ENCODE data around the gene NUP50.

The NUP50 gene

GRCh38 chr22:45233827-45234226 is 70.1 kb downstream of the NUP50 start:
- H4K8ac ChIP-seq (ENCODE audit: low read depth, low read length): peak overlapping the region; percentile 17
- H3K14ac ChIP-seq (ENCODE audit: low read length): peak overlapping the region; percentile 85
- H3K27ac ChIP-seq (replicated peaks; ENCODE audit: low read length): no peak overlapping the region
- no peak overlapping the region for H2BK120ac ChIP-seq (ENCODE audit: low read depth, low read length)
- no peaks in the 10 kb centered on the region for H3K27me3 ChIP-seq (ENCODE audit: control insufficient read depth in 3 of 3, insufficient read depth in 3 of 3, low read depth in 1 of 3, low read length in 3 of 3)
- no peak overlapping the region for H3K18ac ChIP-seq (ENCODE audit: low read length)
- H3K4me2 ChIP-seq (ENCODE audit: insufficient read depth, low read length, poor library complexity, severe bottlenecking): no peak overlapping the region
- peak overlapping the region; percentile 11 for H4K91ac ChIP-seq (ENCODE audit: low read depth, low read length, poor library complexity)
- no peak overlapping the region for H2AK5ac ChIP-seq (ENCODE audit: low read depth, low read length)
- no peaks in the 10 kb centered on the region for H3K9me3 ChIP-seq (replicated peaks in 1 of 2; ENCODE audit: control insufficient read depth in 2 of 2, insufficient read depth in 1 of 2, low read depth in 1 of 2, low read length in 2 of 2)
- H3K9ac ChIP-seq (ENCODE audit: low read depth, low read length, poor library complexity): no peak overlapping the region
- no peak overlapping the region for H2AFZ ChIP-seq (ENCODE audit: low read length)
- H3K79me1 ChIP-seq (ENCODE audit: low read depth, low read length): peaks cover 12% of the 10 kb centered on the region
- H2BK5ac ChIP-seq (ENCODE audit: low read length): peak overlapping the region; percentile 62
- no peak overlapping the region for H2BK15ac ChIP-seq (ENCODE audit: low read length)
- H3K4ac ChIP-seq (ENCODE audit: low read length): no peak overlapping the region
- DNase-seq (ENCODE audit: low spot score): no peak
- H3K4me1 ChIP-seq (ENCODE audit: control insufficient read depth in 2 of 2, insufficient read depth in 1 of 2, low read depth in 1 of 2, low read length in 2 of 2): peaks cover 2 to 5% of the 10 kb centered on the region in 2 donors
- H3K23ac ChIP-seq (ENCODE audit: low read depth, low read length, poor library complexity): peak overlapping the region; percentile 25
- no peak overlapping the region for H3K4me3 ChIP-seq (ENCODE audit: low read length in 2 of 2)
- H3K36me3 ChIP-seq (replicated peaks in 1 of 2; ENCODE audit: control insufficient read depth in 2 of 2, insufficient read depth in 2 of 2, low read length in 2 of 2): no peaks in the 10 kb centered on the region
- WGBS, 2 donors (ENCODE audit: extremely low coverage in 2 of 2, insufficient read length in 2 of 2, insufficient replicate concordance in 1 of 2): no CpG with 5 or more reads among the region's 10 CpGs
- no peak overlapping the region for H2BK12ac ChIP-seq (ENCODE audit: low read length)

DNA sequence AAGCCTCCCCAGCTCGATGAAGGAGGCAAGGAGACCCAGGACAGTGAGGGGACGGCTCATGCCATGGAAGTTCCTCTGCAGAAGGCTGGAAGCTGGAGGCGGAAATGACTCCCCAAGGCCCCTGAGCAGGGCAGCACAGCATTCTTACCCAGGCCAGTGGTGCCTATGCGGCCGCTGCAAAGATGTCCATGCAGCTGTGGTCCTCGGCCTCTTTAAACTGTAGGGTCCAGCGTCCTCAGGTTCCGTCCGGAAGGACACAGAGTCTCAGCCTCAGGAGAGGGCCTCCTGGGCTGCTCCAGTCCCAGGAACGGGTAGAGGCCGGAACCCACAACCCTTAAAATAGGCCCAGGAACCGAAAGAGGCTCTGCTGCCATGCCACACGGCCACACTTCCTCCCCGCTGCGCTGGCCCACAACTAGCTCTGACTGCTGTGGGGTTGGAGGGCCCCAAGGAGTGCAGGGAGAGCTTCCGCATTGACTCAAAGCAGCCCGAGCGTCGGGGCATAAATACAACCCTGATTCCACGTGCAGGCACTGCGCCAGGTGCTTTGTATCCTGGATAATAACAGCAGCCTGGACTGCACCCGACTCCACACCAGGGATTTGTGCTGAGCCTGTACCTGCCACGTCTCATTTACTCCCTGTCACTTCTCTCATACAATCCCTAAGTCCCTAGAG is 71.5 kb downstream of the NUP50 start:
- no peak overlapping the region for H3K23ac ChIP-seq (ENCODE audit: low read depth, low read length, poor library complexity)
- DNase-seq (ENCODE audit: low spot score): no peak

DNA sequence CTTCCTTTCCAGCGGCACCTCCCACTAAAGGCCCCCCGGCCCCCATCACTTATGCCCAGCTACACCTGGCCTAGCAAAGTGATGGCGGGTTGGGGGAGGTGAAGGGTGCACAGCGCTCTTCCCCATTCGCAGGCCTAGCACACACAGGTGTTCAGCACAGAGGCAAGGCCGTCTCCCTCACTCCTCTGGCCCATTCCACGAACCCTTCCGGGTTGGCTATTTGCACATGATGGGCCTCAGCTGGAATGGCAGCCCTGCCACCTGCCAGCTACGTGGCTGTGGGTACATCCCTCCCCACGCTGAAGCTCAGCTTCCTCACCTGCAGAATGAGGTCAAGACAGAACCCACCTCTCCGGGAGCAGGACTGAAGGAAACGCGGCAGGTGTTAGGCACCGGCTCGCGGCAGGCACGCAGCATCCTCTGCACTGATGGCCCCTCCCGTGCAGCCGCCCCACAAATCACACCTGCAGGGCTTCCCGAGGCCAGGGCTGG is 72.2 kb downstream of the NUP50 start:
- H2AK5ac ChIP-seq (ENCODE audit: low read depth, low read length): peak overlapping the region; percentile 44
- no peaks in the 10 kb centered on the region for H3K9me3 ChIP-seq (replicated peaks in 1 of 2; ENCODE audit: control insufficient read depth in 2 of 2, insufficient read depth in 1 of 2, low read depth in 1 of 2, low read length in 2 of 2)
- no peak overlapping the region for H4K91ac ChIP-seq (ENCODE audit: low read depth, low read length, poor library complexity)
- H3K4ac ChIP-seq (ENCODE audit: low read length): peak overlapping the region; percentile 77
- H3K14ac ChIP-seq (ENCODE audit: low read length): peak overlapping the region; percentile 64
- no peak overlapping the region for H2AFZ ChIP-seq (ENCODE audit: low read length)
- peak overlapping the region; percentile 67 for H3K9ac ChIP-seq (ENCODE audit: low read depth, low read length, poor library complexity)
- H3K79me1 ChIP-seq (ENCODE audit: low read depth, low read length): peaks cover 20% of the 10 kb centered on the region
- peak overlapping the region; percentile 13 for H3K18ac ChIP-seq (ENCODE audit: low read length)
- H3K27me3 ChIP-seq (ENCODE audit: control insufficient read depth in 3 of 3, insufficient read depth in 3 of 3, low read depth in 1 of 3, low read length in 3 of 3): peaks cover 0 to 3% (median 0%) of the 10 kb centered on the region in 3 experiments
- DNase-seq (ENCODE audit: low spot score): no peak
- H3K36me3 ChIP-seq (replicated peaks in 1 of 2; ENCODE audit: control insufficient read depth in 2 of 2, insufficient read depth in 2 of 2, low read length in 2 of 2): no peaks in the 10 kb centered on the region
- no peak overlapping the region for H3K4me3 ChIP-seq (ENCODE audit: low read length in 2 of 2)
- peaks cover 8 to 11% of the 10 kb centered on the region in 2 donors for H3K4me1 ChIP-seq (ENCODE audit: control insufficient read depth in 2 of 2, insufficient read depth in 1 of 2, low read depth in 1 of 2, low read length in 2 of 2)
- H2BK12ac ChIP-seq (ENCODE audit: low read length): peak overlapping the region; percentile 77
- no peak overlapping the region for H2BK5ac ChIP-seq (ENCODE audit: low read length)
- H2BK15ac ChIP-seq (ENCODE audit: low read length): peak overlapping the region; percentile 26
- WGBS, 2 donors (ENCODE audit: extremely low coverage in 2 of 2, insufficient read length in 2 of 2, insufficient replicate concordance in 1 of 2): no CpG with 5 or more reads among the region's 20 CpGs
- H3K23ac ChIP-seq (ENCODE audit: low read depth, low read length, poor library complexity): no peak overlapping the region
- H2BK120ac ChIP-seq (ENCODE audit: low read depth, low read length): no peak overlapping the region
- no peak overlapping the region for H3K4me2 ChIP-seq (ENCODE audit: insufficient read depth, low read length, poor library complexity, severe bottlenecking)
- no peak overlapping the region for H3K27ac ChIP-seq (replicated peaks; ENCODE audit: low read length)
- H4K8ac ChIP-seq (ENCODE audit: low read depth, low read length): no peak overlapping the region

More for the DNA sequence above, 71.5 kb downstream of the NUP50 start:
- no peak overlapping the region for H4K8ac ChIP-seq (ENCODE audit: low read depth, low read length)
- H2BK120ac ChIP-seq (ENCODE audit: low read depth, low read length): no peak overlapping the region
- H3K14ac ChIP-seq (ENCODE audit: low read length): no peak overlapping the region
- no peaks in the 10 kb centered on the region for H3K36me3 ChIP-seq (replicated peaks in 1 of 2; ENCODE audit: control insufficient read depth in 2 of 2, insufficient read depth in 2 of 2, low read length in 2 of 2)
- peak overlapping the region; percentile 15 for H3K9ac ChIP-seq (ENCODE audit: low read depth, low read length, poor library complexity)
- H2BK5ac ChIP-seq (ENCODE audit: low read length): no peak overlapping the region
- no peak overlapping the region for H3K18ac ChIP-seq (ENCODE audit: low read length)
- H3K79me1 ChIP-seq (ENCODE audit: low read depth, low read length): peaks cover 20% of the 10 kb centered on the region
- no peak overlapping the region for H2BK15ac ChIP-seq (ENCODE audit: low read length)
- no peak overlapping the region for H2AFZ ChIP-seq (ENCODE audit: low read length)
- peaks cover 0 to 3% (median 0%) of the 10 kb centered on the region in 3 experiments for H3K27me3 ChIP-seq (ENCODE audit: control insufficient read depth in 3 of 3, insufficient read depth in 3 of 3, low read depth in 1 of 3, low read length in 3 of 3)
- H3K27ac ChIP-seq (replicated peaks; ENCODE audit: low read length): no peak overlapping the region
- H2BK12ac ChIP-seq (ENCODE audit: low read length): peak overlapping the region; percentile 60
- H3K9me3 ChIP-seq (replicated peaks in 1 of 2; ENCODE audit: control insufficient read depth in 2 of 2, insufficient read depth in 1 of 2, low read depth in 1 of 2, low read length in 2 of 2): no peaks in the 10 kb centered on the region
- no peak overlapping the region for H3K4me2 ChIP-seq (ENCODE audit: insufficient read depth, low read length, poor library complexity, severe bottlenecking)
- H3K4me1 ChIP-seq (ENCODE audit: control insufficient read depth in 2 of 2, insufficient read depth in 1 of 2, low read depth in 1 of 2, low read length in 2 of 2): peaks cover 8 to 11% of the 10 kb centered on the region in 2 donors
- WGBS, 2 donors (ENCODE audit: extremely low coverage in 2 of 2, insufficient read length in 2 of 2, insufficient replicate concordance in 1 of 2): no CpG with 5 or more reads among the region's 23 CpGs
- no peak overlapping the region for H3K4ac ChIP-seq (ENCODE audit: low read length)
- H3K4me3 ChIP-seq (ENCODE audit: low read length in 2 of 2): no peak overlapping the region
- H2AK5ac ChIP-seq (ENCODE audit: low read depth, low read length): no peak overlapping the region
- H4K91ac ChIP-seq (ENCODE audit: low read depth, low read length, poor library complexity): no peak overlapping the region

- H3K4ac ChIP-seq (ENCODE audit: low read length): no peak overlapping the region
- H2AFZ ChIP-seq (ENCODE audit: low read length): no peak overlapping the region
- no peak overlapping the region for H4K91ac ChIP-seq (ENCODE audit: low read depth, low read length, poor library complexity)
- H3K4me3 ChIP-seq (ENCODE audit: low read length in 2 of 2): no peak overlapping the region
- no peak overlapping the region for H2AK5ac ChIP-seq (ENCODE audit: low read depth, low read length)
- H2BK5ac ChIP-seq (ENCODE audit: low read length): no peak overlapping the region
- peaks cover 8 to 18% of the 10 kb centered on the region in 2 donors for H3K4me1 ChIP-seq (ENCODE audit: control insufficient read depth in 2 of 2, insufficient read depth in 1 of 2, low read depth in 1 of 2, low read length in 2 of 2)
- no peak overlapping the region for H2BK15ac ChIP-seq (ENCODE audit: low read length)
- no CpG with 5 or more reads among the region's 15 CpGs for WGBS, 2 donors (ENCODE audit: extremely low coverage in 2 of 2, insufficient read length in 2 of 2, insufficient replicate concordance in 1 of 2)
- peaks cover 0 to 8% (median 6%) of the 10 kb centered on the region in 3 experiments for H3K27me3 ChIP-seq (ENCODE audit: control insufficient read depth in 3 of 3, insufficient read depth in 3 of 3, low read depth in 1 of 3, low read length in 3 of 3)
- H3K36me3 ChIP-seq (replicated peaks in 1 of 2; ENCODE audit: control insufficient read depth in 2 of 2, insufficient read depth in 2 of 2, low read length in 2 of 2): no peaks in the 10 kb centered on the region
- no peak overlapping the region for H3K14ac ChIP-seq (ENCODE audit: low read length)
- no peak overlapping the region for H3K18ac ChIP-seq (ENCODE audit: low read length)
- H3K9ac ChIP-seq (ENCODE audit: low read depth, low read length, poor library complexity): no peak overlapping the region
- no peak overlapping the region for H3K23ac ChIP-seq (ENCODE audit: low read depth, low read length, poor library complexity)
- H3K9me3 ChIP-seq (replicated peaks in 1 of 2; ENCODE audit: control insufficient read depth in 2 of 2, insufficient read depth in 1 of 2, low read depth in 1 of 2, low read length in 2 of 2): no peaks in the 10 kb centered on the region
- H2BK12ac ChIP-seq (ENCODE audit: low read length): no peak overlapping the region
- peaks cover 20% of the 10 kb centered on the region for H3K79me1 ChIP-seq (ENCODE audit: low read depth, low read length)
- no peak overlapping the region for H4K8ac ChIP-seq (ENCODE audit: low read depth, low read length)
- H3K27ac ChIP-seq (replicated peaks; ENCODE audit: low read length): no peak overlapping the region
- H3K4me2 ChIP-seq (ENCODE audit: insufficient read depth, low read length, poor library complexity, severe bottlenecking): no peak overlapping the region
- no peak for DNase-seq (ENCODE audit: low spot score)
- H2BK120ac ChIP-seq (ENCODE audit: low read depth, low read length): no peak overlapping the region
Measured at GRCh38 chr22:45237065-45237990, 73.6 kb downstream of the NUP50 start.

Data from neuronal stem cell (in vitro differentiated cells).